ENCODE measurements around the gene SFMBT1. TPM values are rescaled to one million over a fixed set of nuclear protein-coding genes. Genes with fewer than 3 reads are reported as not detected.

SFMBT1 gene, protein sequence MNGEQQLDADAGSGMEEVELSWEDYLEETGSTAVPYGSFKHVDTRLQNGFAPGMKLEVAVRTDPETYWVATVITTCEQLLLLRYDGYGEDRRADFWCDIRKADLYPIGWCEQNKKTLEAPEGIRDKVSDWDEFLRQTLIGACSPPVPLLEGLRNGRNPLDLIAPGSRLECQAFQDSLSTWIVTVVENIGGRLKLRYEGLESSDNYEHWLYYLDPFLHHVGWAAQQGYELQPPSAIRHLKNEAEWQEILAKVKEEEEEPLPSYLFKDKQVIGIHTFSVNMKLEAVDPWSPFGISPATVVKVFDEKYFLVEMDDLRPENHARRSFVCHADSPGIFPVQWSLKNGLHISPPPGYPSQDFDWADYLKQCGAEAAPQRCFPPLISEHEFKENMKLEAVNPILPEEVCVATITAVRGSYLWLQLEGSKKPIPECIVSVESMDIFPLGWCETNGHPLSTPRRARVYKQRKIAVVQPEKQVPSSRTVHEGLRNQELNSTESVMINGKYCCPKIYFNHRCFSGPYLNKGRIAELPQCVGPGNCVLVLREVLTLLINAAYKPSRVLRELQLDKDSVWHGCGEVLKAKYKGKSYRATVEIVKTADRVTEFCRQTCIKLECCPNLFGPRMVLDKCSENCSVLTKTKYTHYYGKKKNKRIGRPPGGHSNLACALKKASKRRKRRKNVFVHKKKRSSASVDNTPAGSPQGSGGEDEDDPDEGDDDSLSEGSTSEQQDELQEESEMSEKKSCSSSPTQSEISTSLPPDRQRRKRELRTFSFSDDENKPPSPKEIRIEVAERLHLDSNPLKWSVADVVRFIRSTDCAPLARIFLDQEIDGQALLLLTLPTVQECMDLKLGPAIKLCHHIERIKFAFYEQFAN
- 10 to 100 TPM in 1 of 2 donors, 1 to 10 TPM in 1; 9.7 to 12.9 TPM for total RNA-seq
- polyA plus RNA-seq (ENCODE audit: insufficient read length in 6 of 6): 10 to 100 TPM in 1 of 6 donors, 1 to 10 TPM in 5; 8.0 to 10.0 (median 9.1) TPM
- long read RNA-seq, donor 1: 0 reads
- long read RNA-seq, donor 2, partial matches to known transcripts: 5 of 5 reads
- long read RNA-seq, donor 2, other reads (novel, unspliced or antisense): 0 of 5 reads
- long read RNA-seq, donor 3: 0 reads
- long read RNA-seq, donor 4, partial matches to known transcripts: 2 of 3 reads
- long read RNA-seq, donor 4, other reads (novel, unspliced or antisense): 1 of 3 reads
- long read RNA-seq, donor 5: 0 reads
- long read RNA-seq, donor 6: 0 reads
- long read RNA-seq, donor 7: 0 reads
- long read RNA-seq, donor 8: 0 reads
- long read RNA-seq, donor 9: 0 reads
- long read RNA-seq, donor 10, partial matches to known transcripts: 2 of 2 reads
- long read RNA-seq, donor 10, other reads (novel, unspliced or antisense): 0 of 2 reads
- long read RNA-seq, donor 11: 0 reads
- long read RNA-seq, donor 12, full-length matches to known transcripts: 1 of 1 reads
- long read RNA-seq, donor 12, partial matches to known transcripts: 0 of 1 reads
- long read RNA-seq, donor 12, other reads (novel, unspliced or antisense): 0 of 1 reads

DNA sequence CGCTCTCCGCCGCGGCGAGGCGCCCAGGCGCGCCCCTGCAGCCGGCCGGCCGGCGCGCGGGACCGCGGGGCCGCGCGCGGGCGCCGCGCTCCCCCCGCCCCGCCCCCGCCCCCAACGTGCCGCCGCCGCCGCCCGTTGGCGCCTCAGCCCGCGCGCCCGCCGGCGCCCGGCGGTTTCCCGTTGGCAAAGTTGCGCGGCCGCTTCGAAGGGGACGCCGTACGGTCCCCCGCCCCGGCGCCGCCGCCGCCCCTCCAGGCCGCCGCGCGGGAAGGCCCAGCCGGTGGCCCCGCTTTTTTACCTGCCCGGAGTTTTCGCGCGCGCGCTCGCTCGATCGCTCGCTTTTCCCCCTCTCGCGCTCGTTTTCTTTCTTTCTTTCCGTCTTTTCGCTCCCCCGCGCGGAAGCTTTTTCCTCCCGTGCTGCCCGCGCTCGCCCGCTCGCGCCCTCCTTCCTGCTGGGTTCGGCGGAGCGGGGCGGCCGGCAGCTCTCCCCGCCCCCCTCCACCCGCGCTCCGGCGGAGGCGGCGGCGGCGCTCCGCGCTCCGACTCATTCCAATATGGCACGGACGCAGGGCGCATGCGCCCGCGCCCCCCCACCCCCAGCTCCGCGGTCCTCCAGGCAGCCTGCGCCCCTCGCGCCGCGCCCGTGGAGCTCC is at the start of gene SFMBT1:
Gene SFMBT1, minus strand, starts transcription at position 556 of the 653 bp plus-strand sequence. CDS start 76,945 bp downstream, outside the sequence.
- Histone ChIP-seq H3K27ac (peak within 1 kb of the TSS; percentile 81 to 91), H3K9me3 (no peaks in the 10 kb centered on the region), H3K4me3 (peak within 1 kb of the TSS; percentile 85), H3K36me3 (no peaks in the 10 kb centered on the region), H3K27me3 (peaks cover 0 to 21% of the 10 kb centered on the region in 2 donors), H3K4me1 (peaks cover 2 to 22% of the 10 kb centered on the region in 2 donors)
- intact Hi-C loops (cut with DNase I): no loop called here
- TF ChIP-seq, protein P1, sequence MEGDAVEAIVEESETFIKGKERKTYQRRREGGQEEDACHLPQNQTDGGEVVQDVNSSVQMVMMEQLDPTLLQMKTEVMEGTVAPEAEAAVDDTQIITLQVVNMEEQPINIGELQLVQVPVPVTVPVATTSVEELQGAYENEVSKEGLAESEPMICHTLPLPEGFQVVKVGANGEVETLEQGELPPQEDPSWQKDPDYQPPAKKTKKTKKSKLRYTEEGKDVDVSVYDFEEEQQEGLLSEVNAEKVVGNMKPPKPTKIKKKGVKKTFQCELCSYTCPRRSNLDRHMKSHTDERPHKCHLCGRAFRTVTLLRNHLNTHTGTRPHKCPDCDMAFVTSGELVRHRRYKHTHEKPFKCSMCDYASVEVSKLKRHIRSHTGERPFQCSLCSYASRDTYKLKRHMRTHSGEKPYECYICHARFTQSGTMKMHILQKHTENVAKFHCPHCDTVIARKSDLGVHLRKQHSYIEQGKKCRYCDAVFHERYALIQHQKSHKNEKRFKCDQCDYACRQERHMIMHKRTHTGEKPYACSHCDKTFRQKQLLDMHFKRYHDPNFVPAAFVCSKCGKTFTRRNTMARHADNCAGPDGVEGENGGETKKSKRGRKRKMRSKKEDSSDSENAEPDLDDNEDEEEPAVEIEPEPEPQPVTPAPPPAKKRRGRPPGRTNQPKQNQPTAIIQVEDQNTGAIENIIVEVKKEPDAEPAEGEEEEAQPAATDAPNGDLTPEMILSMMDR (IDR thresholded peaks at IDR 0.05): no peak
- ATAC-seq (peak; percentile 72), DNase-seq (peak; percentile 64 to 90 (median 76))

DNA sequence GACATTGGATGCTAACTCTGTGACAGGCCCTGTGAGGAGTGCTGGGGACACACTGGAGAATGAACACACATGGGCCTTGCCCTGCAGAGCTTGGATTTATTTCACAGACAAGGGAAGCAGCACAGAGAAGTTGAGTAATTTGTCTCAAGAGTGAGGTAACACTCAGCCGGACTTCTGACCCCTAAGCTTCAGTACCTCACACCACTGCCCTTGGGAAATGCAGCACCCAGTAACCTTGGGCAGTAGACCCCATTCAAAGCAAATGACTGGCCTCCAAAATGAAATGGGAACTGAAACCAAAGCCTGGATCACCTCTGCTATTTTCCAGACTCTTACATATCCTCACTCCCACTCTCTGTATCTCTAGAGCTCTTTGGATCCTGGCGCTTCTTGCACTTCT is 47.1 kb upstream of the SFMBT1 start:
- H3K9me3 ChIP-seq: no peaks in the 10 kb centered on the region
- H3K27me3 ChIP-seq: no peaks in the 10 kb centered on the region
- TF ChIP-seq, protein P1 (IDR thresholded peaks at IDR 0.05): no peak
- ATAC-seq (peak; percentile 35), DNase-seq (no peak)
- peaks cover 0 to 3% of the 10 kb centered on the region in 2 donors for H3K4me1 ChIP-seq
- intact Hi-C loops (cut with DNase I): no loop called here
- H3K27ac ChIP-seq: no peak overlapping the region
- H3K4me3 ChIP-seq: no peak overlapping the region
- peaks cover 0 to 79% of the 10 kb centered on the region in 2 donors for H3K36me3 ChIP-seq

DNA sequence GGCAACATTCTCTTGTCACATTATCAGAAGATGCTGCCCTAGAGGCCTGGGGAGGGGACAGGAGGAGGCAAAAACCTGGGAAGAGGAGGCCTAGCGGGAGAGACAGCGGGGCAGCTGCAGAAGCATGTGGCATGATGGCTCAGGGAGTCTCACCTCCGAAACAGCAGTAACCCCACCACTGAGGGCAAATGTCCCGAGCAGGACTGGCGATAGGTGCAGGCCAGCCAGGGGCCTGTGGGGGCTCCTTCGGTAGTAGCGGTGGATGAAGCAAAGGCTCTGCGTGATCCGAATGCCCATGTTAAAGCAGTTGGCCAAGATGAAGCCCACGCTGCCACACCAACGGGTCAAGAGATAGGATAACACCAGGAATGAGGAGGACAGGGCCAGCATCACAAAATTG is 46.3 kb upstream of the SFMBT1 start:
- intact Hi-C loops (cut with DNase I): no loop called here
- Histone ChIP-seq H3K4me3 (no peak overlapping the region), H3K4me1 (peaks cover 0 to 3% of the 10 kb centered on the region in 2 donors), H3K36me3 (peaks cover 0 to 82% of the 10 kb centered on the region in 2 donors), H3K27me3 (no peaks in the 10 kb centered on the region), H3K27ac (no peak overlapping the region), H3K9me3 (no peaks in the 10 kb centered on the region)
- ATAC-seq (no peak), DNase-seq (no peak)
- TF ChIP-seq, protein P1 (IDR thresholded peaks at IDR 0.05): no peak

DNA sequence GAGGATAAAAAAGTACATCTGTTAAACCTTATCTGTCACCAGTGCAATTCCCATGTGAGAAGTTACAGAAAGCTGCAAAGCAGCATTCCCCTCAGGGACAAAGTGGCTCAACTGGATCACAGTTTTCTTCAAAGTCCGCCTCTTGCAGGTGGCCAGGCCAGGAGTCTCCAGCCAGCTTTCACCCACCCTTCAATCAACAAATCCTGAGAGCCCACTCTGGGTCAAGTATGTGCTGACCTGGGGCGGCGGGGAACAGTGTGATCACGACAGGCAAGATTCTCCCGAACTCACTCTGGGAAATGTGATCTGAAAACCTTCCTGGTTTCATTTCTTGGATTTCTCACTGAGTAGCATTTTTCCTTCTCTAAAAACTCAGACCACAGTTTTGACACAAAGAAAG is 45.1 kb upstream of the SFMBT1 start:
- no peak overlapping the region for H3K27ac ChIP-seq
- no peaks in the 10 kb centered on the region for H3K27me3 ChIP-seq
- H3K4me1 ChIP-seq: peaks cover 0 to 3% of the 10 kb centered on the region in 2 donors
- no peaks in the 10 kb centered on the region for H3K9me3 ChIP-seq
- peak; percentile 26 for ATAC-seq
- H3K36me3 ChIP-seq: peaks cover 0 to 77% of the 10 kb centered on the region in 2 donors
- peak in 1 of 4 donors; percentile 28 for DNase-seq
- intact Hi-C loops (cut with DNase I): no loop called here
- H3K4me3 ChIP-seq: no peak overlapping the region
- TF ChIP-seq, protein P1 (IDR thresholded peaks at IDR 0.05): no peak

All from left lung (tissue), 14 donors.